Raji (cell line): Measurements from ENCODE around the gene BTBD18.
A peak's percentile ranks its signal among the peaks of the same experiment; 100 is the strongest.

ENCODE experiments used
- POLR2A ChIP-seq: IDR thresholded peaks from 2 replicates; pipeline ENCODE4 v1.6.1; 2011; ENCODE audit warnings: low read depth, low read length, control low read depth; ENCODE audit not compliant: insufficient read depth

Gene BTBD18

GRCh38 chr11:57727185-57727584 is 24.4 kb downstream of the BTBD18 start:
- no peak for TF ChIP-seq POLR2A

- no peak for TF ChIP-seq POLR2A
These were observed 37.8 kb downstream of the BTBD18 start for GRCh38 chr11:57713835-57714234.

- peak; percentile 79 for TF ChIP-seq POLR2A
These were observed 39.1 kb downstream of the BTBD18 start, which contains the start of gene TMX2 for GRCh38 chr11:57712256-57713150. Gene TMX2, plus strand, starts transcription at chr11:57712593. Its CDS starts 26 bp downstream, at chr11:57712619.

DNA sequence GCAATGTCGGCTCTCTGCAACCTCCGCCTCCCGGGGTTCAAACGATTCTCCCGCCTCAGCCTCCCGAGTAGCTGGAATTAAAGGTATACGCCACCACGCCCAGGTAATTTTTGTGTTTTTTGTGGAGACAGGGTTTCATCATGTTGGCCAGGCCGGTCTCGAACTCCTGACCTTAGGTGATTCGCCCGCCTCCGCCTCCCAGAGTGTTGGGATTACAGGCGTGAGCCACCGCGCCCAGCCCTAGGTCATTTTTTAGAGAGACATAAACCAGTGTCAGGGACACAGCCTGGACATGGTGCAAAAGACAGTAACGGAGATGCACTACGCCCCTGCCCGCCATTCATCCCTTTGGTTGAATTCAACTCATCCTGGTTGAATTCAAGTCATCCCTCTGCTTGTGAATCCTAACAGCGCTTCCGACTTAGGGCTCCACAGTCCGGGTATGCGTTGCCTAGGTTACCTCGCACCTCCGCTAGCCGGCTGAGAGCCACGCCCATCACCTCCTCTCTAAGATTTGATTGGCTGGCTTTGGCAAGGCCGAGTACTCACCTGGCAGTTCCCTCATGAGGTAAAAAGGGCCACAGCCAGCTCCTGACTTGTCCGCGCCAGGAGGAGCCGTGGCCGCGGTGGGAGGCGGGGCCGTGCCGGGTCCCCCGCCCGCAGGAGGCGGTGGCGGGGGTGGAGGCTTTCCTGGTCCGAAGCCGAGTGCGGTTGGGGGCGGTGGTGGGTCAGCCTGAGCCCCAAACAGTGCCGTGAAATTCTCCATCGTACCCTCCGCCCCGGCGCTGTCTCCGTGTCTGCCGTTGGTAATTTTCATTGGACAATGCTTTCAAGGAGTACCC is 40.0 kb downstream of the BTBD18 start, which contains the start of gene MED19:
Gene MED19 (minus strand): TSS at position 802 of the 842 bp plus-strand sequence. CDS start 36 bp downstream, at position 766.
- peak; percentile 43; the same call in 1 of the 2 replicates for TF ChIP-seq POLR2A

GRCh38 chr11:57709802-57710367 is 41.7 kb downstream of the BTBD18 start:
- no peak for TF ChIP-seq POLR2A

DNA sequence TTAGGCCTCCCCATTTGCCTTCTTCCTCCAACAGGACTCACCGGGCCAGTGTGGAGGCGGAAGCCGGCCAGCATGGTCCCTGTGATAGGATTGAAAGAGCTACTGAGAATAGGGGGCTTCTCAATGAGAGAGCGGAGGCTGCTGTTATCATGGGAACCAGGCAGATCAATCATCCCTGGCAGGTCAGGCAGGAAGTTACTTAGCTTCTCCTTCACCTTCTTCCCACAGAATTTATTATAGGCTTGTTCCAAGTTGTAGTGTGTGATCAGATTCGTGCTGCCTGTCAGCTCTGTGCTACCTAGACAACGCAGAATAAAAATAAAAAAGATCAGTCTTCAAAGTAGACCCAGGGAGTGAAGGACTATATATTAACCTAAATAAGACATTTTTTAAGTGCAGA is 46.7 kb downstream of the BTBD18 start:
- no peak for TF ChIP-seq POLR2A

GRCh38 chr11:57703341-57703740 is 48.3 kb downstream of the BTBD18 start:
- no peak for TF ChIP-seq POLR2A

GRCh38 chr11:57700425-57700824 is 51.2 kb downstream of the BTBD18 start:
- no peak for TF ChIP-seq POLR2A

- no peak for TF ChIP-seq POLR2A
These were observed 51.8 kb downstream of the BTBD18 start for GRCh38 chr11:57699813-57700212.

- no peak for TF ChIP-seq POLR2A
These were observed 52.7 kb downstream of the BTBD18 start for GRCh38 chr11:57698843-57699365.
